RWPE1 (cell line): ENCODE data around the gene KRT77.

Source experiments
- CTCF ChIA-PET: fragments of 350-600 bp; sonication (Branson Sonifier 250); formaldehyde crosslinking; extraction: SDS; loops from one replicate; lab custom pipeline; 2021; lab: Yijun Ruan, JAX
- POLR2A ChIA-PET: fragments of 400-600 bp; formaldehyde crosslinking; extraction: SDS; loops from one replicate; lab custom pipeline; 2020; ENCODE audit warnings: antibody characterized with exemption; ENCODE audit not compliant: low non-redundant PET; lab: Yijun Ruan, JAX
- DNase-seq: peaks from one replicate; pipeline ENCODE4 v3.0.0; 2012; ENCODE audit warnings: low spot score
- H3K27ac ChIP-seq: fragments of 450-650 bp; 2 replicates; pipeline ENCODE4 v1.5.1; 2017
- TF ChIP-seq, protein P1 (sequence below): fragments of 450-650 bp; conservative IDR thresholded peaks from 2 replicates; pipeline ENCODE4 v1.5.1; 2017; ENCODE audit warnings: low read depth, mild to moderate bottlenecking

Gene KRT77

DNA sequence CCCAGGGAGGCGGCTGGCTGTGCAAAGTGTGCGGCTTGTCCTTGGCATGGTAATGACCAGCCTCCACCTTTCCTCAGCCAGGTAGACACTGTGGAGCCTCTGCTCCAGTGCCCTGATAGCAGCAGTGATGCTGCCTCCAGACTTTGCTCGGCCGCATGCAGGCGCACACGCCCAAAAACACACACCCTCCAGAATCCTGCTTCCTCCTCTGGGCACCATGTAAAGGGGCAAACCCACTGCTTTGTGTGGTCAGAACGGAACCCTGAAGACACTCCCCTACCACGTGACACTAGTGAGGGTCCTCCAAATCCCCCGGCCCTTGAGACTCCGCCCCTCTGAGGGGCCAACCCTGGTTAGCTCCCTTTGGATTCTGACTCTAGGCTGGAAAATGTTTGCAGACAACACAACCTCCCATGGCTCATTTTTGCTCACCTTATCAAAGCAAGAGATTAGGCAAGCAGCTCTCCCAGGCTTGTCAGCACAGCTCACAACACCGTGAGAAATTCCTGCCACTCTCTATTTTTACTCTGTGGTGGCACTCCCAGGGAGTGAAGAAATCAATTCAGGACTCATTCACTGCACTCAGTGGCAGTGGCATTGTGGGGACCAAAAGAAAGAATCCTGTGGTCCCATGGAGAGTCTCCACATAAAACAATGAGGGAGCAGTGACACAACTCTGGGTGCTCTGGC lies 4.5 kb downstream of the KRT77 start:
- CTCF ChIA-PET: no interaction called here
- POLR2A ChIA-PET: no interaction called here
- no peak for DNase-seq
- no peak overlapping the region for H3K27ac ChIP-seq
- TF ChIP-seq, protein P1, sequence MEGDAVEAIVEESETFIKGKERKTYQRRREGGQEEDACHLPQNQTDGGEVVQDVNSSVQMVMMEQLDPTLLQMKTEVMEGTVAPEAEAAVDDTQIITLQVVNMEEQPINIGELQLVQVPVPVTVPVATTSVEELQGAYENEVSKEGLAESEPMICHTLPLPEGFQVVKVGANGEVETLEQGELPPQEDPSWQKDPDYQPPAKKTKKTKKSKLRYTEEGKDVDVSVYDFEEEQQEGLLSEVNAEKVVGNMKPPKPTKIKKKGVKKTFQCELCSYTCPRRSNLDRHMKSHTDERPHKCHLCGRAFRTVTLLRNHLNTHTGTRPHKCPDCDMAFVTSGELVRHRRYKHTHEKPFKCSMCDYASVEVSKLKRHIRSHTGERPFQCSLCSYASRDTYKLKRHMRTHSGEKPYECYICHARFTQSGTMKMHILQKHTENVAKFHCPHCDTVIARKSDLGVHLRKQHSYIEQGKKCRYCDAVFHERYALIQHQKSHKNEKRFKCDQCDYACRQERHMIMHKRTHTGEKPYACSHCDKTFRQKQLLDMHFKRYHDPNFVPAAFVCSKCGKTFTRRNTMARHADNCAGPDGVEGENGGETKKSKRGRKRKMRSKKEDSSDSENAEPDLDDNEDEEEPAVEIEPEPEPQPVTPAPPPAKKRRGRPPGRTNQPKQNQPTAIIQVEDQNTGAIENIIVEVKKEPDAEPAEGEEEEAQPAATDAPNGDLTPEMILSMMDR: no peak

DNA sequence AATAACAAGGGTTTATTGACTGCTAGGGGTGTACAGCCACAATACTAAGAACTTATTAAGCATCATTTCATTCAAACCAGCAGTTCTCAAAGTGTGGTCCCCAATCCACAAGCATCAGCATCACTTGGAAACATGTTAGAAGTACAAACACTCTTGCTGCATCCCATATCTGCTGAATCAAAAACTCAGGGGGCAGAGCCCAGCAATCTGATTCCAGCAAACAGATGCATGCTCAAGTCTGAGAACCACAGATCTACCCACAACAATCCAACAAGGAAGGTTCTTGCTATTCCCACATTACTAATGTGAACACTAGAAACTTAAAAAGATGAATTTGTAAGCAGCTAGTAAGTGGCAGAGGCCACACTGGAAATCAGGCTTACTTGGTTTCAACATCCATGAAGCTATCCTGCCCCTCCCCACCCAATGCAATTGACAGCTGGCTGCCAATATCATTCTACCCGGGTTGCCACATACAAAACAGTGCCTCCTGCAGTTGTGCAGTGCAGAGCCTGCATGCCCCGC lies 6.2 kb downstream of the KRT77 start:
- TF ChIP-seq, protein P1: no peak
- CTCF ChIA-PET: interaction anchor here (1.0 kb wide), 1 partner anchor 10 kb away, joined by 5 read pairs; no protein-coding TSS in a partner anchor
- DNase-seq: no peak
- H3K27ac ChIP-seq: no peak overlapping the region
- POLR2A ChIA-PET: no interaction called here

DNA sequence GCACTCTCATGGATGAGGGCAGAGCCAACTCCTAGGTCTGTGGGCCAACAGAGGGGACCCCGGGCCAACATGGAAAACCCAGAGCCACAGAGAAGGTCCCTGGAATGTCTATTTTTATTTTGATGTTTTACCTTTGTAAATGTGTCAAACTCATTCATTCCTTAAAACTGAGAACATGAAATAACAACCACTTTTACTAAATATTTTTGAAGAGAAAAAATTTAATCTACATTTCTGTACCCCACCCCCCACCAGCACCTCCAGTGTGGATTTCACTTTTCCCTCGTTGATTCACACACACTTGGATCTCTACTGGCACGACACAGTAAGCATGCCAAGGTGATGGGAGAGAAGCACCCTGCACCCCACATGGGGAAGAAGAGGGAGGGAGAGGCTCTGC lies 6.7 kb downstream of the KRT77 start:
- DNase-seq: no peak
- H3K27ac ChIP-seq: no peak overlapping the region
- ChIA-PET POLR2A (no interaction called here), CTCF (no interaction called here)
- TF ChIP-seq, protein P1: no peak

DNA sequence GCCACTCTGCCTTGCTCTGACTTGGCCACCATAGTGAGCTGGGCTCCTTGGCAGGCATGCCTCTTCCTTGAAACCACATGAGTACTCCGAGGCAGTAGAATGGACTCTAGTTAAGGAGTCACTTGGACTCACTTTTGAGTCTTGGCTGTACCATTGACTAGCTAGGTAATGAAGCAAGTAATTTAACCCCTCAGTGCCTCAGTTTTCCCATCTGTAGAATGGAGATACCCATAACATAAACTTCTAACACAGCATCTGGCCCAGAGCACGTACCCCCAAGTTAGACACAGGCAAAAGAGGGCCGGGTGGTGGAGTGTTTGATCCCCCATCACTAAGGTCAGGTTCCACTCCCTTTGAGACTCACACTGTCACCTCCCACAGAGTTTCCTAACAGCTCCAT lies 8.3 kb downstream of the KRT77 start:
- H3K27ac ChIP-seq: no peak overlapping the region
- ChIA-PET POLR2A (no interaction called here), CTCF (no interaction called here)
- no peak for DNase-seq
- TF ChIP-seq, protein P1: no peak

DNA sequence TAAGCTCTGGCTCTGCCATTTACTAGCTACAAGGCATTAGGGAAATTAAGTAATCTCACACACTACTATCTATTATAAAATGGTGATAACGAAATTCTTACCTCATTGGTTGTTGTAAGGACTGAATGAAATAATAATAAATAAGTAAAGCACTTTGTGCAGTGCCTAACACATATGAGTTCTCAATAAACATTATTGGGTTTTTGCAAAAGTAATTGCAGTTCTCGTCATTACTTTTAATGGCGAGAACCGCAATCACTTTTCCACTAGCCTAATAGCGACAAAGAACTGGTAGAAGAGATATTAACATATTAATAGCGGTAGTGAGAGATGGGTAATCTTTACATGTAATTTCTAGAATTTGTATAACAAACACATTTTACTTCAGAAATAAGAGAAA lies 9.2 kb downstream of the KRT77 start:
- CTCF ChIA-PET: interaction anchor here (0.6 kb wide), 1 partner anchor 723 kb away, joined by 9 read pairs; no protein-coding TSS in a partner anchor

DNA sequence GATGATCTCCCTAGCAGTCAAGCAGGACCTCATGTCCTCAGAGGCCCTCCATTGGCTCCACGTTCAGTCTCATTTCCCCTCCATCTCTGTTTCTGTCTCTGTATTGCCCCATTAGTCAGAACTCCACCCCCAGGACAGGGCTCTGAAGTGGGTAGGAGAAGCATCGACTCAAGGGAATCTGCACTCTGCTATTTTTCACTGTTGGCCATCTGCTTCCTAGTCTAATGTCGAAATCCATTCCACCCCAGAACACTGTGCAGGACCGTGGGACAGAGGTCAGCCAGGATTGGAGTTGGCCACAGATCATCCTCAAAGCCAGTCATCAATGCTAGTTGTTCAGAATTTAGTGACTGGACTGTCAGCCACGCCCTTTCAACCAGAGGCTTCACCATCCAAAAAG lies 10.1 kb downstream of the KRT77 start:
- no peak overlapping the region for H3K27ac ChIP-seq
- TF ChIP-seq, protein P1: no peak
- DNase-seq: no peak
- ChIA-PET POLR2A (no interaction called here), CTCF (interaction anchor here (0.6 to 1.1 kb wide), 2 partner anchors 18 to 324 kb away, joined by 3 to 6 read pairs; no protein-coding TSS in a partner anchor)

More for the DNA sequence above, 9.2 kb downstream of the KRT77 start:
- TF ChIP-seq, protein P1: no peak
- no peak for DNase-seq
- H3K27ac ChIP-seq: no peak overlapping the region
- POLR2A ChIA-PET: no interaction called here
